Measurements from ENCODE around the gene HPSE2. TPM values are rescaled to one million over a fixed set of nuclear protein-coding genes. Genes with fewer than 3 reads are reported as not detected.

The HPSE2 gene
- total RNA-seq, 1 experiment from 2014 or later: 0.20 TPM

DNA sequence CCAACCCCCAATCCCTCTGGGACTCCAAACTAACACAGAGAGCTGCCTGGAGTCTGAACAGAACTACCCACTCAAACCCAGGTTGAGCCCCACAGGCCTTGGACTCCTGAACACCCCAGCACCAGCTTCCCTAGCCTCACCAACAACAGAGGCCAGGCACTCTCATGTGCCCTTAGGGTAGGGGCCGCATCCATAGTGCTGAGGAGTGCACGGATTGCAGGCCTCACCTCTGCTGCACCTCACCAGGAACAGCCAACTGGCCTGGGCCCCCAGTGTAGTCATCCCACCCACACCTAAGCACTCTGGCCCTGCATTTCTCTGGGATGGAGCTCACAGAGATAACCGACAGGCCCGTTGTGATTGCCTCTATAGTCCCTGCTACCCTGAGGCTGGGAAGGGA lies 194.2 kb downstream of the HPSE2 start:
- WGBS (ENCODE audit: extremely low coverage, insufficient read length, low lambda C conversion rate): no CpG with 5 or more reads among the region's 4 CpGs
- Histone ChIP-seq H3T11ph (ENCODE audit: low read length) (no peak overlapping the region), H4K91ac (ENCODE audit: insufficient read length, low read depth, low read length) (no peak overlapping the region)

More for the DNA sequence above, 194.2 kb downstream of the HPSE2 start:
- DNase-seq: no peak
- TF ChIP-seq, protein P1, sequence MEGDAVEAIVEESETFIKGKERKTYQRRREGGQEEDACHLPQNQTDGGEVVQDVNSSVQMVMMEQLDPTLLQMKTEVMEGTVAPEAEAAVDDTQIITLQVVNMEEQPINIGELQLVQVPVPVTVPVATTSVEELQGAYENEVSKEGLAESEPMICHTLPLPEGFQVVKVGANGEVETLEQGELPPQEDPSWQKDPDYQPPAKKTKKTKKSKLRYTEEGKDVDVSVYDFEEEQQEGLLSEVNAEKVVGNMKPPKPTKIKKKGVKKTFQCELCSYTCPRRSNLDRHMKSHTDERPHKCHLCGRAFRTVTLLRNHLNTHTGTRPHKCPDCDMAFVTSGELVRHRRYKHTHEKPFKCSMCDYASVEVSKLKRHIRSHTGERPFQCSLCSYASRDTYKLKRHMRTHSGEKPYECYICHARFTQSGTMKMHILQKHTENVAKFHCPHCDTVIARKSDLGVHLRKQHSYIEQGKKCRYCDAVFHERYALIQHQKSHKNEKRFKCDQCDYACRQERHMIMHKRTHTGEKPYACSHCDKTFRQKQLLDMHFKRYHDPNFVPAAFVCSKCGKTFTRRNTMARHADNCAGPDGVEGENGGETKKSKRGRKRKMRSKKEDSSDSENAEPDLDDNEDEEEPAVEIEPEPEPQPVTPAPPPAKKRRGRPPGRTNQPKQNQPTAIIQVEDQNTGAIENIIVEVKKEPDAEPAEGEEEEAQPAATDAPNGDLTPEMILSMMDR (conservative IDR thresholded peaks at IDR 0.05): no peak
- H3K27ac ChIP-seq (ENCODE audit: insufficient read length, low read depth, low read length): no peak overlapping the region
- Mint-ChIP-seq H3K27ac (no peak overlapping the region), H3K36me3 (ENCODE audit: insufficient read depth in 1 of 3, low read depth in 3 of 3) (peaks cover 8 to 41% (median 16%) of the 10 kb centered on the region in 3 experiments), H3K9me3 (peaks cover 43 to 44% of the 10 kb centered on the region in 2 experiments), H3K4me3 (no peak overlapping the region), H3K27me3 (ENCODE audit: low read depth) (peaks cover 2% of the 10 kb centered on the region; the same call in 1 of the 2 replicates), H3K4me1 (no peaks in the 10 kb centered on the region)
- H4K5ac ChIP-seq (ENCODE audit: insufficient read length, low read depth, low read length): no peak overlapping the region
- no peak overlapping the region for H3K14ac ChIP-seq (ENCODE audit: insufficient read depth, low read length)
- no peak overlapping the region for H3K56ac ChIP-seq (ENCODE audit: insufficient read length, low read depth, low read length)
- H2BK20ac ChIP-seq (ENCODE audit: low read depth, low read length, poor library complexity, severe bottlenecking): no peak overlapping the region
- no peaks in the 10 kb centered on the region for H3K9me3 ChIP-seq (ENCODE audit: control insufficient read depth, low read depth, low read length)
- H4K20me1 ChIP-seq (ENCODE audit: control insufficient read depth, insufficient read depth, insufficient read length): no peaks in the 10 kb centered on the region
- no peak overlapping the region for H3K9ac ChIP-seq (ENCODE audit: extremely low read depth, insufficient read length, low read length)
- H3K79me1 ChIP-seq (ENCODE audit: insufficient read depth, low read depth, low read length, poor library complexity, severe bottlenecking): no peaks in the 10 kb centered on the region
- no peaks in the 10 kb centered on the region for H3K27me3 ChIP-seq (ENCODE audit: insufficient read depth, low read length)
- H2BK15ac ChIP-seq (ENCODE audit: low read depth, low read length): no peak overlapping the region
- no peak overlapping the region for H2BK120ac ChIP-seq (ENCODE audit: low read depth, low read length, poor library complexity, severe bottlenecking)
- H3K4ac ChIP-seq (ENCODE audit: low read depth, low read length): no peak overlapping the region
- H3K23me2 ChIP-seq (ENCODE audit: insufficient read length, low read depth, low read length, poor library complexity, severe bottlenecking): no peaks in the 10 kb centered on the region
- H2BK5ac ChIP-seq (ENCODE audit: insufficient read length, low read length): no peak overlapping the region
- H4K8ac ChIP-seq (replicated peaks; ENCODE audit: insufficient read length, low read depth, low read length): no peak overlapping the region
- no peak overlapping the region for H2AK5ac ChIP-seq (ENCODE audit: insufficient read length, low read length)
- H2AFZ ChIP-seq (ENCODE audit: low read length): no peak overlapping the region
- no peak overlapping the region for H3K18ac ChIP-seq (ENCODE audit: insufficient read length, low read depth, low read length)
- no peak overlapping the region for H3K4me2 ChIP-seq (ENCODE audit: insufficient read depth, insufficient read length, low read length)
- H3K23ac ChIP-seq (ENCODE audit: insufficient read length, low read depth, low read length): no peak overlapping the region
- H2BK12ac ChIP-seq (ENCODE audit: insufficient read length, low read depth, low read length): no peak overlapping the region
- H3K4me1 ChIP-seq (ENCODE audit: insufficient read depth, low read length): no peaks in the 10 kb centered on the region
- H3K79me2 ChIP-seq (ENCODE audit: insufficient read depth, low read length): no peaks in the 10 kb centered on the region
